Gastrocnemius medialis (tissue), 4 donors: Measurements from ENCODE around the gene STAP2. TPM values are rescaled to one million over a fixed set of nuclear protein-coding genes. Genes with fewer than 3 reads are reported as not detected.

Experiments used
- ATAC-seq, 2 donors: fragments of 150-250 bp; one replicate each; pipeline ENCODE4 v1.9.1; 2016
- DNase-seq, 2 donors: peaks; one replicate each; pipeline ENCODE4 v3.0.0-alpha.2; 2019
- H3K27ac ChIP-seq, 4 donors: fragments of 200-600 bp; sonication (generic); 1 replicate in 1 of 4; 2 replicates in 3 of 4; pipeline ENCODE4 v1.5.1; 2016 to 2018; ENCODE audit warnings: mild to moderate bottlenecking in 2 of 4, moderate library complexity in 1 of 4
- H3K27me3 ChIP-seq, 3 donors: fragments of 200-600 bp; sonication (generic) in 2 of 3; 1 replicate in 1 of 3; 2 replicates in 2 of 3; pipeline versions ENCODE4 v1.5.1 to v1.6.0; 2016 to 2019; ENCODE audit warnings: mild to moderate bottlenecking in 1 of 3, moderate library complexity in 1 of 3
- H3K36me3 ChIP-seq, 2 donors: fragments of 200-600 bp; sonication (generic) in 1 of 2; one replicate each; pipeline ENCODE4 v1.5.1; 2017 to 2018
- H3K4me1 ChIP-seq, 2 donors: fragments of 200-600 bp; sonication (generic) in 1 of 2; one replicate each; pipeline ENCODE4 v1.5.1; 2016 to 2017; ENCODE audit warnings: mild to moderate bottlenecking in 2 of 2
- H3K4me3 ChIP-seq, 4 donors: fragments of 200-600 bp; sonication (generic) in 3 of 4; 1 replicate in 1 of 4; 2 replicates in 3 of 4; pipeline ENCODE4 v1.5.1; 2016 to 2019; ENCODE audit warnings: mild to moderate bottlenecking in 2 of 4
- H3K9me3 ChIP-seq, 3 donors: fragments of 200-600 bp; sonication (generic) in 2 of 3; 1 replicate in 1 of 3; 2 replicates in 2 of 3; pipeline ENCODE4 v1.5.1; 2016 to 2019
- CTCF ChIP-seq, 5 experiments: fragments of 450-650 bp in 3 of 5; fragments of 200-600 bp in 2 of 5; sonication (generic) in 2 of 5; IDR thresholded peaks in 4 of 5; conservative IDR thresholded peaks in 1 of 5; 1 replicate in 4 of 5; 2 replicates in 1 of 5; pipeline ENCODE4 v1.5.1; 2016 to 2019; ENCODE audit warnings: antibody characterized with exemption in 5 of 5, mild to moderate bottlenecking in 3 of 5, moderate library complexity in 3 of 5
- POLR2A ChIP-seq, 2 donors: fragments of 450-650 bp; IDR thresholded peaks; one replicate each; pipeline ENCODE4 v1.6.1; 2017; ENCODE audit warnings: antibody characterized with exemption in 2 of 2, mild to moderate bottlenecking in 2 of 2, moderate library complexity in 2 of 2
- in situ Hi-C, 4 donors: fragments of 200-750 bp; cut with MboI; loops; one replicate each; pipeline versions ENCODE4 v1.15.0 to v1.8.0; 2017; ENCODE audit warnings: low sequenced_read_pairs in 4 of 4
- intact Hi-C: fragments of 100-400 bp; cut with DNase I; formaldehyde crosslinking; loops from one replicate; pipeline ENCODE4 v1.15.1; 2023; ENCODE audit warnings: low total_unique reads
- total RNA-seq, 4 donors: library from RNA; depleted of rRNA; stranded (reverse); fragments of >200 nt; gene quantifications; one replicate each; pipeline versions ENCODE4 v1.1.0 to v1.2.3, GENCODE V29; 2016

Gene STAP2
- total RNA-seq, 4 donors from 2014 or later = 0.94 to 2.1 (median 1.3) TPM; not detected in 1

- Histone ChIP-seq H3K4me1 (peaks cover 12 to 21% of the 10 kb centered on the region in 2 donors), H3K27me3 (no peaks in the 10 kb centered on the region), H3K36me3 (peaks cover 0 to 65% of the 10 kb centered on the region in 2 donors), H3K9me3 (no peaks in the 10 kb centered on the region), H3K4me3 (no peak overlapping the region), H3K27ac (no peak overlapping the region)
- ATAC-seq (no peak), DNase-seq (no peak)
- no peak for TF ChIP-seq POLR2A (IDR thresholded peaks at IDR 0.05)
- TF ChIP-seq CTCF (IDR thresholded peaks at IDR 0.05 in 4 of 5, conservative IDR thresholded peaks at IDR 0.05 in 1 of 5) = no peak
- in situ Hi-C loops = no loop called here
- intact Hi-C loops = no loop called here
These were observed 25.1 kb upstream of the STAP2 start for GRCh38 chr19:4363571-4364304.

GRCh38 chr19:4362831-4363545 lies 24.4 kb upstream of the STAP2 start:
- no peaks in the 10 kb centered on the region for H3K9me3 ChIP-seq
- intact Hi-C loops = no loop called here
- H3K4me3 ChIP-seq = no peak overlapping the region
- no peak overlapping the region for H3K27ac ChIP-seq
- DNase-seq = no peak
- H3K4me1 ChIP-seq = peaks cover 5 to 13% of the 10 kb centered on the region in 2 donors
- H3K36me3 ChIP-seq = peaks cover 0 to 65% of the 10 kb centered on the region in 2 donors
- no peaks in the 10 kb centered on the region for H3K27me3 ChIP-seq
- TF ChIP-seq CTCF (IDR thresholded peaks at IDR 0.05 in 4 of 5, conservative IDR thresholded peaks at IDR 0.05 in 1 of 5) = no peak
- TF ChIP-seq POLR2A (IDR thresholded peaks at IDR 0.05) = no peak
- in situ Hi-C loops = no loop called here
- ATAC-seq = no peak

- H3K27ac ChIP-seq = no peak overlapping the region
- TF ChIP-seq POLR2A (IDR thresholded peaks at IDR 0.05) (no peak), CTCF (IDR thresholded peaks at IDR 0.05 in 4 of 5, conservative IDR thresholded peaks at IDR 0.05 in 1 of 5) (no peak)
- no peak overlapping the region for H3K4me3 ChIP-seq
- DNase-seq (no peak), ATAC-seq (no peak)
- peaks cover 0 to 65% of the 10 kb centered on the region in 2 donors for H3K36me3 ChIP-seq
- intact Hi-C loops (no loop called here), in situ Hi-C loops (no loop called here)
- no peaks in the 10 kb centered on the region for H3K27me3 ChIP-seq
- H3K4me1 ChIP-seq = peaks cover 0 to 6% of the 10 kb centered on the region in 2 donors
- H3K9me3 ChIP-seq = no peaks in the 10 kb centered on the region
These were observed 23.6 kb upstream of the STAP2 start for GRCh38 chr19:4362101-4362828.

- DNase-seq (no peak), ATAC-seq (no peak)
- no peaks in the 10 kb centered on the region for H3K4me1 ChIP-seq
- in situ Hi-C loops (no loop called here), intact Hi-C loops (no loop called here)
- TF ChIP-seq CTCF (IDR thresholded peaks at IDR 0.05 in 4 of 5, conservative IDR thresholded peaks at IDR 0.05 in 1 of 5) (no peak), POLR2A (IDR thresholded peaks at IDR 0.05) (no peak)
- H3K36me3 ChIP-seq = peaks cover 0 to 63% of the 10 kb centered on the region in 2 donors
- H3K9me3 ChIP-seq = no peaks in the 10 kb centered on the region
- H3K27ac ChIP-seq = no peak overlapping the region
- no peaks in the 10 kb centered on the region for H3K27me3 ChIP-seq
- no peak overlapping the region for H3K4me3 ChIP-seq
These were observed 22.8 kb upstream of the STAP2 start for GRCh38 chr19:4361152-4362046.
